ENCODE results near the gene ZFYVE28. TPM values are rescaled to one million over a fixed set of nuclear protein-coding genes. Genes with fewer than 3 reads are reported as not detected.

Gene ZFYVE28
- total and polyA plus RNA-seq, 10 of the 15 experiments (the other 5 are each of a cell fraction or from before 2014, with no cell fraction given): 0.06 to 1.9 (median 0.22) TPM; not detected in 1

DNA sequence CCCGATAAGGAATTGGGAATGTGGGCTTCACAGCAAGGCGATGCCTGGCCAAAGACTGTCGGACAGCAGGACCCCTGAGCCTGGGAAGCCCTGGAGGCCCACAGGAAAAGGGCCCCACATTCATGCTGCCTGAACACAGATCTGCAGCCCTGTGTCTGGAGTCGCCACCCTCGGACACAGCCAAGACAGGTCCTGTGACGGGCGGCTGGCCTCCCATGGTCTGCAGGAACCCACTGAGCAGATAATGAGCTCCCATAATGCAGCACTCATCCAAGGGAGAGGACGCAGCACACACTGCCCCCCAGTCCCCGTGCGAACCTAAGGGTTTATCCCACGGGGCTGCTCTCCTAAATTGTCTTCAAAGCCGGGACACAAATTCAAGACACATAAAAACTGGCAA, 30.6 kb downstream of the ZFYVE28 start:
- Histone ChIP-seq H3K27me3 (replicated peaks in 1 of 2; ENCODE audit: control insufficient read depth in 2 of 2, insufficient read depth in 2 of 2, low read length in 1 of 2) (no peaks in the 10 kb centered on the region), H3K4me1 (ENCODE audit: control insufficient read depth, insufficient read depth, low read length) (no peaks in the 10 kb centered on the region), H4K20me1 (ENCODE audit: control insufficient read depth, insufficient read depth) (0 out of 2 replicates have a peak, but pooled peaks cover 4% of the 10 kb centered on the region), H3K36me3 (ENCODE audit: control insufficient read depth in 2 of 2, insufficient read depth in 2 of 2, low read length in 1 of 2) (no peaks in the 10 kb centered on the region), H3K9me3 (replicated peaks; ENCODE audit: control insufficient read depth, insufficient read depth, low read length) (no peaks in the 10 kb centered on the region; the same call in 2 of the 3 replicates), H3K27ac (ENCODE audit: control insufficient read depth, insufficient read depth) (no peak overlapping the region), H3K9ac (ENCODE audit: control insufficient read depth, insufficient read depth, low read length) (no peak overlapping the region), H3K79me2 (ENCODE audit: control insufficient read depth, insufficient read depth, low read length) (no peaks in the 10 kb centered on the region), H3K4me3 (no peak overlapping the region), H2AFZ (ENCODE audit: control insufficient read depth, low read depth, low read length) (no peak overlapping the region), H3K4me2 (ENCODE audit: control insufficient read depth, insufficient read depth) (no peak overlapping the region)
- DNase-seq (ENCODE audit: low read depth, low spot score) (no peak), ATAC-seq (no peak), FAIRE-seq (no peak)
- intact Hi-C loops (cut with micrococcal nuclease; ENCODE audit: unreplicated experiment) (no loop called here), in situ Hi-C loops (cut with MboI) (no loop called here)
- POLR2A ChIA-PET: no interaction called here
- TF ChIP-seq ASH2L (IDR thresholded peaks at IDR 0.05; ENCODE audit: borderline replicate concordance, low read depth) (no peak), BRCA1 (IDR thresholded peaks at IDR 0.05; ENCODE audit: low read depth, low read length) (no peak)
- CTCF ChIA-PET: no interaction called here
- SMC1A ChIA-PET (ENCODE audit: uncharacterized antibody, unreplicated experiment): interaction anchor here (0.7 kb wide), 1 partner anchor 24 kb away, joined by 3 read pairs; no protein-coding TSS in a partner anchor
- RAD21 ChIA-PET (ENCODE audit: unreplicated experiment): no interaction called here
- no TSS peak for BruUV-seq (replicated peaks)
- 48% methylated on average over 12 of the region's 12 CpGs for WGBS (ENCODE audit: insufficient coverage, insufficient replicate concordance, low lambda C conversion rate, missing lambda C conversion rate)

DNA sequence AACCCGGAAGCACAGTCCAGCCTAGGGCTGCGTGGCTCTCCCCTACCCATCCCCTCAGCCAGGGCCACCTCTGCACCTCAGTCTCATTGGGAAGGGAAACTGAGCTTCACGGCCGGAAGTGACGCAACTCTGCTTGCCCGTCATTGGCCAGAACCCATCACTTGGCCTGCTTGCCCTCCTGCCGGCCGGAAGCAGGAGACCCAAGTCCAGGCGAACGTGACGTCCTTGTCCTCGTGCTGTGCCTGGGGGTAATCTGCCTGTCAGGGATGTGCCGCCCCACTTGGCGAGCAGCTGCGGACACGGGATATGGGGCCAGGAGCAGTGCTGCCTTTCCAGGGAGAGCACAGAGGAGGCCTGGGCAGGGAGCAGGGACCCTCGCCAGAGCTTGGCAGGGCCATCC, 31.2 kb downstream of the ZFYVE28 start:
- ChIA-PET SMC1A (ENCODE audit: uncharacterized antibody, unreplicated experiment) (no interaction called here), CTCF (no interaction called here), POLR2A (no interaction called here), RAD21 (ENCODE audit: unreplicated experiment) (no interaction called here)
- Histone ChIP-seq H3K4me2 (ENCODE audit: control insufficient read depth, insufficient read depth) (no peak overlapping the region), H3K79me2 (ENCODE audit: control insufficient read depth, insufficient read depth, low read length) (no peaks in the 10 kb centered on the region), H3K9me3 (replicated peaks; ENCODE audit: control insufficient read depth, insufficient read depth, low read length) (no peaks in the 10 kb centered on the region; the same call in 2 of the 3 replicates), H3K27me3 (replicated peaks in 1 of 2; ENCODE audit: control insufficient read depth in 2 of 2, insufficient read depth in 2 of 2, low read length in 1 of 2) (no peaks in the 10 kb centered on the region), H3K9ac (ENCODE audit: control insufficient read depth, insufficient read depth, low read length) (no peak overlapping the region), H3K36me3 (ENCODE audit: control insufficient read depth in 2 of 2, insufficient read depth in 2 of 2, low read length in 1 of 2) (no peaks in the 10 kb centered on the region), H3K4me1 (ENCODE audit: control insufficient read depth, insufficient read depth, low read length) (no peaks in the 10 kb centered on the region), H2AFZ (ENCODE audit: control insufficient read depth, low read depth, low read length) (no peak overlapping the region), H3K27ac (ENCODE audit: control insufficient read depth, insufficient read depth) (no peak overlapping the region), H3K4me3 (no peak overlapping the region), H4K20me1 (ENCODE audit: control insufficient read depth, insufficient read depth) (0 out of 2 replicates have a peak, but pooled peaks cover 4% of the 10 kb centered on the region)
- TF ChIP-seq IKZF1 (conservative IDR thresholded peaks at IDR 0.05): no peak
- no peak for TF ChIP-seq ELK1 (IDR thresholded peaks at IDR 0.05; ENCODE audit: low read depth, low read length)
- TF ChIP-seq FOXK2 (IDR thresholded peaks at IDR 0.05): no peak
- no peak for TF ChIP-seq SUZ12 (IDR thresholded peaks at IDR 0.05; ENCODE audit: unreplicated experiment)
- no peak for DNase-seq (ENCODE audit: low read depth, low spot score)
- ATAC-seq: no peak
- WGBS (ENCODE audit: insufficient coverage, insufficient replicate concordance, low lambda C conversion rate, missing lambda C conversion rate): 55% methylated on average over 17 of the region's 17 CpGs
- BruUV-seq (replicated peaks): no TSS peak
- intact Hi-C loops (cut with micrococcal nuclease; ENCODE audit: unreplicated experiment): no loop called here
- in situ Hi-C loops (cut with MboI): no loop called here
- FAIRE-seq: no peak

Measured in GM12878 (cell line).